H1 (cell line): ENCODE data around the gene METTL6. TPM values are rescaled to one million over a fixed set of nuclear protein-coding genes. Genes with fewer than 3 reads are reported as not detected.

Source experiments
- CTCF ChIA-PET: fragments of 300-600 bp; sonication (Branson Sonifier 250); formaldehyde crosslinking; loops from one replicate; lab custom pipeline; 2021; ENCODE audit not compliant: partially characterized antibody; lab: Charles Lee
- POLR2A ChIA-PET: fragments of 300-600 bp; sonication (Branson Sonifier 250); formaldehyde crosslinking; loops from one replicate; lab custom pipeline; 2021; ENCODE audit warnings: inconsistent platforms; ENCODE audit not compliant: partially characterized antibody; lab: Charles Lee
- DNase-seq, 2 experiments: peaks; one replicate each; pipeline versions ENCODE4 v3.0.0 to v3.0.0-alpha.2; 2010 to 2022; ENCODE audit warnings: low spot score in 2 of 2, low read depth in 1 of 2, mixed read lengths in 1 of 2
- FAIRE-seq: peaks from 2 replicates; lab custom pipeline; 2011; peaks lifted over from hg19 to GRCh38; lab: Jason Lieb, UNC
- H2AFZ ChIP-seq: 2 replicates; pipeline ENCODE4 v1.8.1; 2012; ENCODE audit warnings: low read length, inconsistent platforms
- H2AK5ac ChIP-seq: 2 replicates; pipeline ENCODE4 v1.6.1; 2013; ENCODE audit warnings: low read depth, low read length
- H2BK120ac ChIP-seq: replicated peaks from 2 replicates; pipeline ENCODE3; 2013; ENCODE audit warnings: low read depth, low read length, inconsistent platforms
- H2BK12ac ChIP-seq: 2 replicates; pipeline ENCODE4 v1.6.1; 2013; ENCODE audit warnings: low read depth, low read length
- H2BK15ac ChIP-seq: 2 replicates; pipeline ENCODE4 v1.6.1; 2013; ENCODE audit warnings: low read length
- H2BK20ac ChIP-seq: 2 replicates; pipeline ENCODE4 v1.6.1; 2013; ENCODE audit warnings: low read length
- H2BK5ac ChIP-seq: 2 replicates; pipeline ENCODE4 v1.6.1; 2013; ENCODE audit warnings: low read depth, low read length
- H3K14ac ChIP-seq: 2 replicates; pipeline ENCODE4 v1.6.1; 2013; ENCODE audit warnings: inconsistent platforms; ENCODE audit not compliant: insufficient read length
- H3K18ac ChIP-seq: 2 replicates; pipeline ENCODE4 v1.6.1; 2013; ENCODE audit warnings: low read length; ENCODE audit errors: extremely low read depth
- H3K23ac ChIP-seq: 2 replicates; pipeline ENCODE4 v1.6.1; 2013; ENCODE audit warnings: inconsistent platforms; ENCODE audit not compliant: insufficient read length
- H3K23me2 ChIP-seq: 2 replicates; pipeline ENCODE4 v1.6.1; 2013; ENCODE audit warnings: low read depth, low read length
- H3K27ac ChIP-seq: 2 replicates; pipeline ENCODE4 v1.6.1; 2011; ENCODE audit warnings: low read depth, low read length, inconsistent platforms
- H3K27me3 ChIP-seq, 4 experiments: replicated peaks in 1 of 4; 1 replicate in 1 of 4; 2 replicates in 3 of 4; pipeline versions ENCODE4 v1.6.1 to v1.8.1; 2011 to 2013; ENCODE audit warnings: low read length in 3 of 4, mild to moderate bottlenecking in 3 of 4, inconsistent platforms in 2 of 4, mixed read lengths in 2 of 4, moderate library complexity in 1 of 4; ENCODE audit not compliant: control insufficient read depth in 3 of 4, insufficient read depth in 3 of 4; ENCODE audit errors: extremely low read depth in 1 of 4
- H3K36me3 ChIP-seq, 4 experiments: 2 replicates each; pipeline versions ENCODE4 v1.6.1 to v1.8.1; 2011 to 2013; ENCODE audit warnings: mild to moderate bottlenecking in 4 of 4, low read length in 3 of 4, moderate library complexity in 2 of 4, control low read depth in 1 of 4, inconsistent platforms in 1 of 4; ENCODE audit not compliant: insufficient read depth in 4 of 4, control insufficient read depth in 2 of 4
- H3K4ac ChIP-seq: replicated peaks from 2 replicates; pipeline ENCODE3; 2013; ENCODE audit warnings: low read length, low read depth, mixed read lengths, inconsistent platforms; ENCODE audit not compliant: insufficient read length
- H3K4me1 ChIP-seq, 4 experiments: replicated peaks in 1 of 4; 1 replicate in 1 of 4; 2 replicates in 3 of 4; pipeline versions ENCODE4 v1.6.1 to v1.8.1; 2011 to 2013; ENCODE audit warnings: low read length in 3 of 4, inconsistent platforms in 2 of 4, mixed read lengths in 1 of 4; ENCODE audit not compliant: insufficient read depth in 4 of 4, control insufficient read depth in 3 of 4
- H3K4me2 ChIP-seq, 2 experiments: 2 replicates each; pipeline versions ENCODE4 v1.6.1 to v1.8.1; 2011 to 2013; ENCODE audit warnings: low read depth in 2 of 2, low read length in 2 of 2, control low read depth in 1 of 2, inconsistent platforms in 1 of 2, mild to moderate bottlenecking in 1 of 2; ENCODE audit not compliant: insufficient read depth in 1 of 2
- H3K4me3 ChIP-seq, 4 experiments: fragments of 200-600, 300-600 bp in 1 of 4; sonication (generic), shearing (Covaris generic), sonication (Bioruptor Twin) in 1 of 4; 2 replicates each; pipeline versions ENCODE4 v1.5.1 to v1.8.1; 2011 to 2016; ENCODE audit warnings: low read length in 4 of 4, low read depth in 3 of 4, control low read depth in 2 of 4, inconsistent platforms in 2 of 4, mild to moderate bottlenecking in 2 of 4, mixed read lengths in 1 of 4, moderate library complexity in 1 of 4; ENCODE audit not compliant: insufficient read depth in 2 of 4; ENCODE audit errors: extremely low read depth in 1 of 4
- H3K56ac ChIP-seq: replicated peaks from 2 replicates; pipeline ENCODE3; 2013; ENCODE audit warnings: low read depth, mild to moderate bottlenecking, mixed read lengths, low read length, inconsistent platforms; ENCODE audit not compliant: insufficient read length
- H3K79me1 ChIP-seq: 2 replicates; pipeline ENCODE4 v1.6.1; 2013; ENCODE audit warnings: low read depth, low read length, control low read depth
- H3K79me2 ChIP-seq, 2 experiments: 2 replicates each; pipeline versions ENCODE4 v1.6.1 to v1.8.1; 2012 to 2013; ENCODE audit warnings: low read length in 2 of 2, mild to moderate bottlenecking in 2 of 2, inconsistent platforms in 1 of 2; ENCODE audit not compliant: insufficient read depth in 2 of 2, control insufficient read depth in 1 of 2
- H3K9ac ChIP-seq, 4 experiments: replicated peaks in 1 of 4; 1 replicate in 1 of 4; 2 replicates in 3 of 4; pipeline versions ENCODE4 v1.6.1 to v1.8.1; 2011 to 2013; ENCODE audit warnings: low read depth in 3 of 4, low read length in 3 of 4, control low read depth in 2 of 4, mild to moderate bottlenecking in 2 of 4, moderate library complexity in 2 of 4, inconsistent platforms in 1 of 4; ENCODE audit errors: extremely low read depth in 1 of 4
- H3K9me3 ChIP-seq, 2 experiments: 2 replicates each; pipeline versions ENCODE4 v1.6.1 to v1.8.1; 2012 to 2013; ENCODE audit warnings: mild to moderate bottlenecking in 2 of 2, moderate library complexity in 2 of 2, control low read depth in 1 of 2, inconsistent platforms in 1 of 2, low read depth in 1 of 2, low read length in 1 of 2, mixed read lengths in 1 of 2; ENCODE audit not compliant: insufficient read depth in 2 of 2
- H4K20me1 ChIP-seq, 2 experiments: replicated peaks in 1 of 2; 2 replicates each; pipeline versions ENCODE3 to v1.8.1; 2011 to 2013; ENCODE audit warnings: inconsistent platforms in 2 of 2, low read length in 2 of 2, mild to moderate bottlenecking in 1 of 2; ENCODE audit not compliant: insufficient read depth in 2 of 2, control insufficient read depth in 1 of 2
- H4K5ac ChIP-seq: 2 replicates; pipeline ENCODE4 v1.6.1; 2013; ENCODE audit warnings: low read length, low read depth, mixed read lengths, inconsistent platforms; ENCODE audit not compliant: insufficient read length
- H4K8ac ChIP-seq: 2 replicates; pipeline ENCODE4 v1.8.0; 2013; ENCODE audit warnings: mild to moderate bottlenecking, moderate library complexity, low read length, inconsistent platforms; ENCODE audit not compliant: insufficient read depth; ENCODE audit errors: extremely low read depth
- H4K91ac ChIP-seq: replicated peaks from 2 replicates; pipeline ENCODE3; 2013; ENCODE audit warnings: low read length, mixed read lengths, inconsistent platforms; ENCODE audit not compliant: insufficient read length
- CBX5 ChIP-seq: fragments of 300-800, 300-1000 bp; sonication (generic); IDR thresholded peaks from 2 replicates; pipeline ENCODE4 v1.7.1; 2016; ENCODE audit warnings: antibody characterized with exemption, low read length, low read depth
- CHD2 ChIP-seq: IDR thresholded peaks from 2 replicates; pipeline ENCODE4 v1.6.1; 2012; ENCODE audit warnings: low read length, improper control_type of control experiment
- CREB1 ChIP-seq: IDR thresholded peaks from 2 replicates; pipeline ENCODE4 v1.6.1; 2012; ENCODE audit warnings: inconsistent platforms
- FOSL1 ChIP-seq: IDR thresholded peaks from 2 replicates; pipeline ENCODE4 v1.6.1; 2011; ENCODE audit warnings: mild to moderate bottlenecking, low read depth, low read length, moderate library complexity; ENCODE audit not compliant: insufficient read depth
- JUN ChIP-seq: IDR thresholded peaks from 2 replicates; pipeline ENCODE4 v1.6.1; 2011; ENCODE audit warnings: low read depth, mild to moderate bottlenecking, improper control_type of control experiment, low read length
- POU5F1 ChIP-seq: IDR thresholded peaks from 2 replicates; pipeline ENCODE4 v1.6.1; 2011; ENCODE audit warnings: low read depth, mild to moderate bottlenecking, low read length, moderate library complexity
- SAP30 ChIP-seq: fragments of 300-600 bp; sonication (generic); IDR thresholded peaks from 2 replicates; pipeline ENCODE4 v1.7.1; 2012; ENCODE audit warnings: low read length, moderate library complexity, mild to moderate bottlenecking, inconsistent platforms; ENCODE audit not compliant: insufficient read depth, insufficient replicate concordance
- SIN3A ChIP-seq, 2 experiments: IDR thresholded peaks in 1 of 2; conservative IDR thresholded peaks in 1 of 2; 2 replicates each; pipeline ENCODE4 v1.6.1; 2011 to 2012; ENCODE audit warnings: low read length in 2 of 2, improper control_type of control experiment in 1 of 2, low read depth in 1 of 2, mild to moderate bottlenecking in 1 of 2
- SIX5 ChIP-seq: IDR thresholded peaks from 2 replicates; pipeline ENCODE4 v1.6.1; 2011; ENCODE audit warnings: mild to moderate bottlenecking, low read depth, low read length
- SRF ChIP-seq: IDR thresholded peaks from 2 replicates; pipeline ENCODE4 v1.6.1; 2011; ENCODE audit warnings: mild to moderate bottlenecking, low read depth, low read length, moderate library complexity
- TCF12 ChIP-seq: IDR thresholded peaks from 2 replicates; pipeline ENCODE4 v1.6.1; 2011; ENCODE audit warnings: low read depth, mild to moderate bottlenecking, low read length
- TEAD4 ChIP-seq: IDR thresholded peaks from 2 replicates; pipeline ENCODE4 v1.6.1; 2012; ENCODE audit warnings: low read depth, low read length, inconsistent platforms, mixed read lengths
- WGBS, 2 experiments: shearing (Covaris generic) in 1 of 2; methylation state at CpG; one replicate each; pipeline versions ENCODE4 v1.1.6 to v1.1.7; 2013 to 2015; ENCODE audit warnings: low lambda C conversion rate in 2 of 2, mixed read lengths in 2 of 2, inconsistent platforms in 1 of 2, low coverage in 1 of 2, missing lambda C conversion rate in 1 of 2; ENCODE audit not compliant: insufficient replicate concordance in 2 of 2, insufficient coverage in 1 of 2, insufficient read length in 1 of 2; ENCODE audit errors: extremely low coverage in 1 of 2, missing lambda C conversion rate in 1 of 2; 5-methylcytosine and 5-hydroxymethylcytosine counted together
- polyA plus RNA-seq, 7 experiments: library from polyadenylated mRNA; depleted of rRNA in 3 of 7; stranded (reverse) in 5 of 7; unstranded in 2 of 7; fragments of >200 nt in 5 of 7; fragments of 200-250 nt in 2 of 7; gene quantifications; 1 replicate in 5 of 7; 2 replicates in 1 of 7; 4 replicates in 1 of 7; pipeline versions ENCODE4 v1.2.1 to v1.2.3, GENCODE V29; 2011 to 2013; ENCODE audit warnings: missing spikeins in 2 of 7, mixed read lengths in 2 of 7
- total RNA-seq: library from RNA; stranded (reverse); fragmentation: NEBNext Ultra II Directional; extraction: Animal tissue kit (Norgen Biotek cat#: 25700); gene quantifications from 2 replicates; pipeline ENCODE4 v1.2.1, GENCODE V29; 2021

METTL6 gene
- total and polyA plus RNA-seq, 2 of the 8 experiments (the other 6 are each of a cell fraction or from before 2014, with no cell fraction given): 18.4 to 20.0 TPM

GRCh38 chr3:15434756-15435155, 7.4 kb upstream of the METTL6 start:
- H3K23me2 ChIP-seq: no peaks in the 10 kb centered on the region
- H2BK5ac ChIP-seq: no peak overlapping the region
- peaks cover 0 to 2% of the 10 kb centered on the region in 2 experiments for H4K20me1 ChIP-seq
- TF ChIP-seq TEAD4 (no peak), CHD2 (no peak), POU5F1 (no peak), CREB1 (no peak), SAP30 (no peak), FOSL1 (no peak), SRF (no peak), JUN (no peak), CBX5 (no peak), SIX5 (no peak), TCF12 (no peak), SIN3A (conservative IDR thresholded peaks at IDR 0.05 in 1 of 2, IDR thresholded peaks at IDR 0.05 in 1 of 2; ENCODE audit: low read depth in 1 of 2, low read length in 2 of 2) (no peak)

More at GRCh38 chr3:15434756-15435155, 7.4 kb upstream of the METTL6 start:
- Histone ChIP-seq H2BK15ac (no peak overlapping the region), H3K27me3 (no peaks in the 10 kb centered on the region), H3K79me2 (peaks cover 0 to 9% of the 10 kb centered on the region in 2 experiments; a peak in 2 of 4 replicates), H3K4ac (no peak overlapping the region), H2AFZ (no peak overlapping the region), H3K27ac (no peak overlapping the region), H3K4me1 (no peaks in the 10 kb centered on the region), H2BK20ac (no peak overlapping the region), H4K91ac (no peak overlapping the region), H4K8ac (no peak overlapping the region), H3K79me1 (no peaks in the 10 kb centered on the region), H3K9ac (no peak overlapping the region), H2AK5ac (no peak overlapping the region), H3K4me2 (no peak overlapping the region), H3K23ac (no peak overlapping the region), H2BK12ac (no peak overlapping the region), H2BK120ac (no peak overlapping the region), H3K36me3 (peaks cover 21 to 81% (median 54%) of the 10 kb centered on the region in 4 experiments), H3K9me3 (no peaks in the 10 kb centered on the region), H3K56ac (no peak overlapping the region), H3K18ac (no peak overlapping the region), H4K5ac (no peak overlapping the region), H3K14ac (no peak overlapping the region), H3K4me3 (no peak overlapping the region)
- WGBS, 2 experiments: 97% methylated on average over 4 of the region's 4 CpGs; no CpG with 5 or more reads in 1 of the 2 experiments
- CTCF ChIA-PET: interaction anchor here (1.0 to 2.6 kb wide), 5 partner anchors 28 to 167 kb away, joined by 3 to 11 read pairs (median 4); no protein-coding TSS in a partner anchor
- no peak for DNase-seq
- FAIRE-seq: no peak
- POLR2A ChIA-PET: interaction anchor here (0.7 to 1.2 kb wide), 3 partner anchors 9 to 19 kb away, joined by 3 to 4 read pairs (median 3); no protein-coding TSS in a partner anchor
